ENCODE measurements around the gene HLA-DRA. TPM values are rescaled to one million over a fixed set of nuclear protein-coding genes. Genes with fewer than 3 reads are reported as not detected.

Gene HLA-DRA
- total and polyA plus RNA-seq, 9 of the 15 experiments (the other 6 are each of a cell fraction or from before 2014, with no cell fraction given): 0.18 to 1.8 (median 0.41) TPM; not detected in 4

GRCh38 chr6:32427218-32427617, 12.5 kb upstream of the HLA-DRA start (continued):
- TF ChIP-seq, protein P1, sequence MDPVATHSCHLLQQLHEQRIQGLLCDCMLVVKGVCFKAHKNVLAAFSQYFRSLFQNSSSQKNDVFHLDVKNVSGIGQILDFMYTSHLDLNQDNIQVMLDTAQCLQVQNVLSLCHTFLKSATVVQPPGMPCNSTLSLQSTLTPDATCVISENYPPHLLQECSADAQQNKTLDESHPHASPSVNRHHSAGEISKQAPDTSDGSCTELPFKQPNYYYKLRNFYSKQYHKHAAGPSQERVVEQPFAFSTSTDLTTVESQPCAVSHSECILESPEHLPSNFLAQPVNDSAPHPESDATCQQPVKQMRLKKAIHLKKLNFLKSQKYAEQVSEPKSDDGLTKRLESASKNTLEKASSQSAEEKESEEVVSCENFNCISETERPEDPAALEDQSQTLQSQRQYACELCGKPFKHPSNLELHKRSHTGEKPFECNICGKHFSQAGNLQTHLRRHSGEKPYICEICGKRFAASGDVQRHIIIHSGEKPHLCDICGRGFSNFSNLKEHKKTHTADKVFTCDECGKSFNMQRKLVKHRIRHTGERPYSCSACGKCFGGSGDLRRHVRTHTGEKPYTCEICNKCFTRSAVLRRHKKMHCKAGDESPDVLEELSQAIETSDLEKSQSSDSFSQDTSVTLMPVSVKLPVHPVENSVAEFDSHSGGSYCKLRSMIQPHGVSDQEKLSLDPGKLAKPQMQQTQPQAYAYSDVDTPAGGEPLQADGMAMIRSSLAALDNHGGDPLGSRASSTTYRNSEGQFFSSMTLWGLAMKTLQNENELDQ (CRISPR knock-in tag; IDR thresholded peaks at IDR 0.05; ENCODE audit: borderline replicate concordance): no peak
- no peak for TF ChIP-seq SMARCB1 (IDR thresholded peaks at IDR 0.05; ENCODE audit: insufficient read length, low read depth)
- TF ChIP-seq CHD4 (IDR thresholded peaks at IDR 0.05; ENCODE audit: insufficient read depth, insufficient replicate concordance, low read depth, low read length, poor library complexity, severe bottlenecking): no peak

GRCh38 chr6:32427934-32428474, 11.7 kb upstream of the HLA-DRA start:
- Histone ChIP-seq H3K4me3 (no peak overlapping the region), H3K4me2 (ENCODE audit: insufficient read depth, low read length) (no peak overlapping the region), H4K20me1 (replicated peaks; ENCODE audit: control insufficient read depth, insufficient read depth, low read length) (no peaks in the 10 kb centered on the region), H3K27me3 (ENCODE audit: control insufficient read depth in 2 of 2, insufficient read depth in 2 of 2, low read length in 2 of 2) (no peaks in the 10 kb centered on the region), H2AFZ (ENCODE audit: low read depth, low read length) (no peak overlapping the region), H3K4me1 (replicated peaks in 1 of 2; ENCODE audit: control insufficient read depth in 2 of 2, insufficient read depth in 2 of 2, low read length in 2 of 2) (no peaks in the 10 kb centered on the region), H3K79me2 (ENCODE audit: control insufficient read depth, insufficient read depth, low read length) (no peaks in the 10 kb centered on the region), H3K27ac (ENCODE audit: extremely low read depth, low read depth, low read length) (no peak overlapping the region), H3K9me3 (replicated peaks; ENCODE audit: control insufficient read depth, insufficient read depth, low read depth, low read length) (no peaks in the 10 kb centered on the region), H3K9ac (ENCODE audit: insufficient read depth in 1 of 2, low read depth in 2 of 2, low read length in 2 of 2) (no peak overlapping the region), H3K36me3 (ENCODE audit: control insufficient read depth, insufficient read depth, low read length) (no peaks in the 10 kb centered on the region), H3K9me1 (ENCODE audit: control insufficient read depth, insufficient read depth, low read length) (no peaks in the 10 kb centered on the region)
- in situ Hi-C loops (cut with MboI) (no loop called here), intact Hi-C loops (cut with micrococcal nuclease) (no loop called here)
- ChIA-PET CTCF (ENCODE audit: low intra/inter-chr PET ratio) (no interaction called here), POLR2A (no interaction called here)
- no peak for FAIRE-seq
- no peak for DNase-seq (ENCODE audit: extremely low read depth in 1 of 4, low spot score in 3 of 4)
- no TSS peak for BruUV-seq (replicated peaks)
- no peak for ATAC-seq
- WGBS (ENCODE audit: insufficient coverage, low coverage, missing lambda C conversion rate): 2% methylated on average over 4 of the region's 4 CpGs
- TF ChIP-seq ZNF143 (CRISPR knock-in tag; IDR thresholded peaks at IDR 0.05): no peak
- no peak for TF ChIP-seq ZNF696 (CRISPR knock-in tag; conservative IDR thresholded peaks at IDR 0.05)
- TF ChIP-seq POLR2B (IDR thresholded peaks at IDR 0.05; ENCODE audit: low read depth, partially characterized antibody): no peak
- no peak for TF ChIP-seq ZNF133 (CRISPR knock-in tag; IDR thresholded peaks at IDR 0.05)
- TF ChIP-seq MNT (conservative IDR thresholded peaks at IDR 0.05): no peak
- no peak for TF ChIP-seq MBD2 (IDR thresholded peaks at IDR 0.05; ENCODE audit: borderline replicate concordance, low read depth)
- no peak for TF ChIP-seq MLX (CRISPR knock-in tag; conservative IDR thresholded peaks at IDR 0.05)
- TF ChIP-seq THRAP3 (IDR thresholded peaks at IDR 0.05; ENCODE audit: borderline replicate concordance): no peak
- TF ChIP-seq ESRRA (IDR thresholded peaks at IDR 0.05; ENCODE audit: borderline replicate concordance, low read depth): no peak
- TF ChIP-seq ELF2 (CRISPR knock-in tag; IDR thresholded peaks at IDR 0.05): no peak
- TF ChIP-seq HDAC6 (IDR thresholded peaks at IDR 0.05; ENCODE audit: low read depth, low read length): no peak
- TF ChIP-seq, protein P2, sequence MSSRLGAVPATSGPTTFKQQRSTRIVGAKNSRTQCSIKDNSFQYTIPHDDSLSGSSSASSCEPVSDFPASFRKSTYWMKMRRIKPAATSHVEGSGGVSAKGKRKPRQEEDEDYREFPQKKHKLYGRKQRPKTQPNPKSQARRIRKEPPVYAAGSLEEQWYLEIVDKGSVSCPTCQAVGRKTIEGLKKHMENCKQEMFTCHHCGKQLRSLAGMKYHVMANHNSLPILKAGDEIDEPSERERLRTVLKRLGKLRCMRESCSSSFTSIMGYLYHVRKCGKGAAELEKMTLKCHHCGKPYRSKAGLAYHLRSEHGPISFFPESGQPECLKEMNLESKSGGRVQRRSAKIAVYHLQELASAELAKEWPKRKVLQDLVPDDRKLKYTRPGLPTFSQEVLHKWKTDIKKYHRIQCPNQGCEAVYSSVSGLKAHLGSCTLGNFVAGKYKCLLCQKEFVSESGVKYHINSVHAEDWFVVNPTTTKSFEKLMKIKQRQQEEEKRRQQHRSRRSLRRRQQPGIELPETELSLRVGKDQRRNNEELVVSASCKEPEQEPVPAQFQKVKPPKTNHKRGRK (tag; IDR thresholded peaks at IDR 0.05): no peak
